ENCODE results near the gene NPAS3. TPM values are rescaled to one million over a fixed set of nuclear protein-coding genes. Genes with fewer than 3 reads are reported as not detected.

NPAS3 gene
- total RNA-seq, 1 donor from 2014 or later, result 2.5 TPM

DNA sequence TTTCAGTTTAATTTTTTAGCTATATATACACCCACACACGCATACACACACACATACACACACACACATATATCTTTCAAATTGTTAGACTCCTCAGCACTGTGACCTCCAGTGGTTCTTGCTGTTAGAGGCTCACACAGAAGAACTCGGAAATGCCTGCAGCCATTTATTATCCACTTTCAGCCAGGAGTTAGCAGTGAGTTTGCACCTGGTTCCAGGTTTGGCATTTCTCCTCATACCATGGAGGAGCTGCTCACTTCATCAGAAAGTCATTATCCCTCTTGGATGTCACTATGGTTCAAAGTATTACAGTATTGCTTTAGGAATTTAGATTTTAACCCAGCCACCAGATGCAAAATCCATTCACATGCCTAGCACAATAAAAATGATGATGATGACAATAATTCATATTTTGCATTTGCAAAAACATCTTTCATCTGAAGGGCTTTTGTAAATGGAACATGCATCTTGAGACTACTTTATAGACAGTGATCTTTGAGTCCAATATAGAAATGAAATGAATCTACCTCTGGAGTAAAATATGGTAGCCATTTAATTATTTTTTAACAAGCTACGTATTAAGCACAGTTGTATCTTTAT, 42.3 kb downstream of the NPAS3 start:
- H3K9me3 ChIP-seq (replicated peaks), result no peaks in the 10 kb centered on the region
- TF ChIP-seq CTCF (IDR thresholded peaks at IDR 0.05; ENCODE audit: borderline replicate concordance), result no peak
- H3K4me3 ChIP-seq, result no peak overlapping the region
- intact Hi-C loops (cut with micrococcal nuclease), result no loop called here
- no peak overlapping the region for H3K27ac ChIP-seq (replicated peaks)
- DNase-seq, result no peak
- no peaks in the 10 kb centered on the region for H3K36me3 ChIP-seq
- H3K27me3 ChIP-seq (ENCODE audit: low read depth), result no peaks in the 10 kb centered on the region
- no peaks in the 10 kb centered on the region for H3K4me1 ChIP-seq

- intact Hi-C loops (cut with micrococcal nuclease), result no loop called here
- H3K36me3 ChIP-seq, result no peaks in the 10 kb centered on the region
- no peaks in the 10 kb centered on the region for H3K9me3 ChIP-seq (replicated peaks)
- no peak overlapping the region for H3K27ac ChIP-seq (replicated peaks)
- H3K4me1 ChIP-seq, result no peaks in the 10 kb centered on the region
- H3K27me3 ChIP-seq (ENCODE audit: low read depth), result no peaks in the 10 kb centered on the region
- no peak overlapping the region for H3K4me3 ChIP-seq
- no peak for DNase-seq
- no peak for TF ChIP-seq CTCF (IDR thresholded peaks at IDR 0.05; ENCODE audit: borderline replicate concordance)
Observed at GRCh38 chr14:32984241-32984930, 45.7 kb downstream of the NPAS3 start.

- peak overlapping the region; percentile 56 for H3K27ac ChIP-seq (replicated peaks)
Observed at GRCh38 chr14:32985866-32986265, 47.2 kb downstream of the NPAS3 start.

GRCh38 chr14:32986791-32987540, 48.3 kb downstream of the NPAS3 start:
- TF ChIP-seq CTCF (IDR thresholded peaks at IDR 0.05; ENCODE audit: borderline replicate concordance), result no peak
- intact Hi-C loops (cut with micrococcal nuclease), result no loop called here
- peak; percentile 18 for DNase-seq
- Histone ChIP-seq H3K4me1 (no peaks in the 10 kb centered on the region), H3K36me3 (no peaks in the 10 kb centered on the region), H3K4me3 (no peak overlapping the region), H3K27me3 (ENCODE audit: low read depth) (no peaks in the 10 kb centered on the region), H3K27ac (replicated peaks) (peak overlapping the region; percentile 56), H3K9me3 (replicated peaks) (no peaks in the 10 kb centered on the region)

More at GRCh38 chr14:32985866-32986265, 47.2 kb downstream of the NPAS3 start:
- H3K27me3 ChIP-seq (ENCODE audit: low read depth), result no peaks in the 10 kb centered on the region
- peak; percentile 47 for DNase-seq
- intact Hi-C loops (cut with micrococcal nuclease), result no loop called here
- TF ChIP-seq CTCF (IDR thresholded peaks at IDR 0.05; ENCODE audit: borderline replicate concordance), result no peak
- H3K4me3 ChIP-seq, result no peak overlapping the region
- H3K4me1 ChIP-seq, result no peaks in the 10 kb centered on the region
- no peaks in the 10 kb centered on the region for H3K36me3 ChIP-seq
- H3K9me3 ChIP-seq (replicated peaks), result no peaks in the 10 kb centered on the region

- no peaks in the 10 kb centered on the region for H3K9me3 ChIP-seq (replicated peaks)
- intact Hi-C loops (cut with micrococcal nuclease), result no loop called here
Observed at GRCh38 chr14:32991691-32992090, 53.0 kb downstream of the NPAS3 start.

More at GRCh38 chr14:32991691-32992090, 53.0 kb downstream of the NPAS3 start:
- no peaks in the 10 kb centered on the region for H3K27me3 ChIP-seq (ENCODE audit: low read depth)
- H3K4me1 ChIP-seq, result no peaks in the 10 kb centered on the region
- H3K36me3 ChIP-seq, result no peaks in the 10 kb centered on the region
- H3K27ac ChIP-seq (replicated peaks), result no peak overlapping the region
- no peak for DNase-seq
- H3K4me3 ChIP-seq, result no peak overlapping the region
- no peak for TF ChIP-seq CTCF (IDR thresholded peaks at IDR 0.05; ENCODE audit: borderline replicate concordance)
